H9 (cell line): Measurements from ENCODE around the gene ERGIC3. TPM values are rescaled to one million over a fixed set of nuclear protein-coding genes. Genes with fewer than 3 reads are reported as not detected.

ENCODE experiments used
- DNase-seq: peaks from one replicate; pipeline ENCODE4 v3.0.0-alpha.2; 2017
- H2AFZ ChIP-seq: one replicate; pipeline ENCODE4 v1.6.1; 2013; ENCODE audit warnings: mild to moderate bottlenecking, low read length, control low read depth, moderate library complexity
- H2AK5ac ChIP-seq: 2 replicates; pipeline ENCODE4 v1.6.1; 2013; ENCODE audit warnings: low read length, control low read depth, mixed read lengths; ENCODE audit not compliant: insufficient read length
- H2BK120ac ChIP-seq: one replicate; pipeline ENCODE4 v1.6.1; 2013; ENCODE audit warnings: low read depth, mild to moderate bottlenecking, low read length, control low read depth, inconsistent platforms; ENCODE audit not compliant: poor library complexity, severe bottlenecking
- H2BK12ac ChIP-seq: 2 replicates; pipeline ENCODE4 v1.6.1; 2013; ENCODE audit warnings: low read length, control low read depth, mixed read lengths, low read depth; ENCODE audit not compliant: insufficient read length
- H2BK15ac ChIP-seq: 2 replicates; pipeline ENCODE4 v1.6.1; 2013; ENCODE audit warnings: low read depth, low read length, control low read depth
- H2BK20ac ChIP-seq: one replicate; pipeline ENCODE4 v1.6.1; 2013; ENCODE audit warnings: low read depth, mild to moderate bottlenecking, low read length, control low read depth, inconsistent platforms; ENCODE audit not compliant: poor library complexity, severe bottlenecking
- H2BK5ac ChIP-seq: 2 replicates; pipeline ENCODE4 v1.6.1; 2013; ENCODE audit warnings: low read length, control low read depth, mixed read lengths; ENCODE audit not compliant: insufficient read length
- H3K14ac ChIP-seq: 2 replicates; pipeline ENCODE4 v1.6.1; 2013; ENCODE audit warnings: low read length, control low read depth; ENCODE audit not compliant: insufficient read depth
- H3K18ac ChIP-seq: 2 replicates; pipeline ENCODE4 v1.6.1; 2013; ENCODE audit warnings: low read depth, mild to moderate bottlenecking, mixed read lengths, low read length, control low read depth; ENCODE audit not compliant: insufficient read length
- H3K23ac ChIP-seq: 2 replicates; pipeline ENCODE4 v1.6.1; 2013; ENCODE audit warnings: low read length, control low read depth, mixed read lengths, low read depth; ENCODE audit not compliant: insufficient read length
- H3K23me2 ChIP-seq: 2 replicates; pipeline ENCODE4 v1.6.1; 2013; ENCODE audit warnings: low read depth, mild to moderate bottlenecking, mixed read lengths, low read length, control low read depth; ENCODE audit not compliant: insufficient read length, poor library complexity, severe bottlenecking
- H3K27ac ChIP-seq: 2 replicates; pipeline ENCODE4 v1.5.1; 2013; ENCODE audit warnings: low read length, control low read depth, mixed read lengths, low read depth; ENCODE audit not compliant: insufficient read length
- H3K27me3 ChIP-seq: 2 replicates; pipeline ENCODE4 v1.6.1; 2013; ENCODE audit warnings: low read length, control low read depth, inconsistent platforms; ENCODE audit not compliant: insufficient read depth
- H3K4ac ChIP-seq: 2 replicates; pipeline ENCODE4 v1.6.1; 2013; ENCODE audit warnings: low read depth, mild to moderate bottlenecking, control low read depth, inconsistent platforms, low read length, moderate library complexity
- H3K4me1 ChIP-seq: 2 replicates; pipeline ENCODE4 v1.6.1; 2013; ENCODE audit warnings: low read length, control low read depth, inconsistent platforms; ENCODE audit not compliant: insufficient read depth
- H3K4me2 ChIP-seq: 2 replicates; pipeline ENCODE4 v1.6.1; 2013; ENCODE audit warnings: low read length, control low read depth, mixed read lengths; ENCODE audit not compliant: insufficient read length, insufficient read depth
- H3K56ac ChIP-seq: 2 replicates; pipeline ENCODE4 v1.6.1; 2013; ENCODE audit warnings: low read depth, mild to moderate bottlenecking, mixed read lengths, low read length, control low read depth; ENCODE audit not compliant: insufficient read length
- H3K79me1 ChIP-seq: 2 replicates; pipeline ENCODE4 v1.6.1; 2013; ENCODE audit warnings: low read depth, mild to moderate bottlenecking, moderate library complexity, low read length, control low read depth, inconsistent platforms; ENCODE audit not compliant: insufficient read depth, poor library complexity, severe bottlenecking
- H3K79me2 ChIP-seq: 2 replicates; pipeline ENCODE4 v1.6.1; 2013; ENCODE audit warnings: low read length, control low read depth, inconsistent platforms; ENCODE audit not compliant: insufficient read depth
- H3K9ac ChIP-seq: 2 replicates; pipeline ENCODE4 v1.6.1; 2013; ENCODE audit warnings: low read length, control low read depth, mixed read lengths; ENCODE audit not compliant: insufficient read length; ENCODE audit errors: extremely low read depth
- H3K9me3 ChIP-seq: one replicate; pipeline ENCODE4 v1.6.1; 2013; ENCODE audit warnings: low read depth, low read length, inconsistent platforms; ENCODE audit not compliant: control insufficient read depth
- H3T11ph ChIP-seq: one replicate; pipeline ENCODE4 v1.6.1; 2013; ENCODE audit warnings: mild to moderate bottlenecking, low read length, control low read depth, inconsistent platforms
- H4K20me1 ChIP-seq: one replicate; pipeline ENCODE4 v1.6.1; 2013; ENCODE audit not compliant: control insufficient read depth, insufficient read length, insufficient read depth
- H4K5ac ChIP-seq: 2 replicates; pipeline ENCODE4 v1.6.1; 2013; ENCODE audit warnings: low read depth, mild to moderate bottlenecking, mixed read lengths, low read length, control low read depth; ENCODE audit not compliant: insufficient read length
- H4K8ac ChIP-seq: replicated peaks from 2 replicates; pipeline ENCODE4 v1.6.1; 2013; ENCODE audit warnings: low read length, control low read depth, mixed read lengths, low read depth; ENCODE audit not compliant: insufficient read length
- H4K91ac ChIP-seq: 2 replicates; pipeline ENCODE4 v1.6.1; 2013; ENCODE audit warnings: low read depth, mild to moderate bottlenecking, moderate library complexity, mixed read lengths, low read length, control low read depth; ENCODE audit not compliant: insufficient read length
- H3K27ac Mint-ChIP-seq, 3 experiments: 2 replicates in 2 of 3; 3 replicates in 1 of 3; pipeline ENCODE4 v1.8.0; 2020 to 2021; ENCODE audit warnings: mixed read lengths in 3 of 3, mild to moderate bottlenecking in 1 of 3, moderate library complexity in 1 of 3
- H3K27me3 Mint-ChIP-seq: 2 replicates; pipeline ENCODE4 v1.8.0; 2021; ENCODE audit warnings: low read depth, mild to moderate bottlenecking, moderate library complexity, mixed read lengths
- H3K36me3 Mint-ChIP-seq, 3 experiments: 2 replicates in 2 of 3; 3 replicates in 1 of 3; pipeline ENCODE4 v1.8.0; 2020 to 2021; ENCODE audit warnings: low read depth in 3 of 3, mixed read lengths in 3 of 3; ENCODE audit not compliant: insufficient read depth in 1 of 3
- H3K4me1 Mint-ChIP-seq, 2 experiments: 2 replicates each; pipeline ENCODE4 v1.8.0; 2020; ENCODE audit warnings: mixed read lengths in 2 of 2
- H3K4me3 Mint-ChIP-seq, 2 experiments: 2 replicates in 1 of 2; 3 replicates in 1 of 2; pipeline ENCODE4 v1.8.0; 2020 to 2021; ENCODE audit warnings: mild to moderate bottlenecking in 2 of 2, mixed read lengths in 2 of 2, moderate library complexity in 1 of 2
- H3K9me3 Mint-ChIP-seq, 2 experiments: 2 replicates in 1 of 2; 3 replicates in 1 of 2; pipeline ENCODE4 v1.8.0; 2020; ENCODE audit warnings: mild to moderate bottlenecking in 2 of 2, mixed read lengths in 2 of 2, moderate library complexity in 1 of 2
- WGBS: extraction: QIAGEN DNeasy Blood & Tissue Kit; methylation state at CpG from one replicate; pipeline ENCODE4 v1.1.7; 2013; ENCODE audit warnings: missing lambda C conversion rate, low lambda C conversion rate, mixed read lengths; ENCODE audit not compliant: insufficient read length; ENCODE audit errors: extremely low coverage; 5-methylcytosine and 5-hydroxymethylcytosine counted together
- total RNA-seq: library from RNA; stranded (reverse); gene quantifications from 2 replicates; pipeline ENCODE4 v1.2.1, GENCODE V29; 2021
- TF ChIP-seq, protein P1 (sequence below): fragments of 200-600 bp; sonication (generic); conservative IDR thresholded peaks from 3 replicates; pipeline ENCODE4 v1.8.0; 2021; ENCODE audit warnings: antibody characterized with exemption, mild to moderate bottlenecking

ERGIC3 gene
- total RNA-seq, 1 experiment from 2014 or later = 188 TPM

DNA sequence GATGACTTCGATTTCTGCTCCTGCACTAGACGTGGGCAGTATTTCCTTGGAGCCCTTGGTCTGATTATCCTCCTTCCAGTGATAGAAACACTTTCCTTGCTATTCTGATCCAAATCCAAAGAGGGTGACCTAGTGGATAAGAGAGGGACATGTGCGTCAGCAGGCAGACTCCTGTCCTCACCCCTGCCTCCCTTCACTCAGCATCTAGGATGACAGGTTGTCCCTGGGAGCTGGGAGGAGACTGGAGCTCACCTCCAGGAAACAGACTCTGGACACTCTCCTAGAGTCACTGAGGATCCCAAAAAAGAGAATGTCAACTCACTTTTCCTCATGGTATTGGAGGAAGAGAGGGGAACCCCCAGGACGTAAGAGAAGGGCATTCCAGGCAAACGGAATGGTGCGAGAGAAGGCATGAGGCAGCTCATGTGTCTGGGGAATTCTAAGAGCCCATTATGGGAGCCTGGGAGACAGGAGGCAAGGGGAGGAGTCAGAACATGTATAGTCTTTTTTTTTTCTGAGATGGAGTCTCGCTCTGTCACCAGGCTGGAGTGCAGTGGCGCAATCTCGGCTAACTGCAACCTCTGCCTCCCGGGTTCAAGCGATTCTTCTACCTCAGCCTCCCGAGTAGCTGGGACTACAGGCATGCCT, 14.6 kb upstream of the ERGIC3 start:
- Histone ChIP-seq H2BK120ac (no peak overlapping the region), H3K79me1 (no peaks in the 10 kb centered on the region), H4K91ac (no peak overlapping the region), H4K8ac (no peak overlapping the region), H3K4ac (no peak overlapping the region), H4K5ac (no peak overlapping the region), H2AFZ (no peak overlapping the region), H2AK5ac (no peak overlapping the region), H3K27me3 (no peaks in the 10 kb centered on the region), H3K4me1 (no peaks in the 10 kb centered on the region), H3K23me2 (no peaks in the 10 kb centered on the region), H3K18ac (no peak overlapping the region), H3K27ac (no peak overlapping the region), H4K20me1 (no peaks in the 10 kb centered on the region), H3K9ac (no peak overlapping the region), H2BK5ac (no peak overlapping the region), H3K9me3 (no peaks in the 10 kb centered on the region), H2BK15ac (no peak overlapping the region), H2BK20ac (no peak overlapping the region), H3K23ac (no peak overlapping the region), H2BK12ac (no peak overlapping the region), H3K4me2 (no peak overlapping the region), H3K56ac (no peak overlapping the region), H3K14ac (no peak overlapping the region), H3K79me2 (no peaks in the 10 kb centered on the region), H3T11ph (no peak overlapping the region)
- Mint-ChIP-seq H3K36me3 (no peaks in the 10 kb centered on the region; a peak in 1 of 7 replicates), H3K4me3 (no peak overlapping the region), H3K27ac (no peak overlapping the region; a peak in 1 of 7 replicates), H3K4me1 (0 out of 4 replicates have a peak, but pooled peaks cover 3 to 4% of the 10 kb centered on the region in 2 experiments), H3K9me3 (peaks cover 7 to 12% of the 10 kb centered on the region in 2 experiments; a peak in 4 of 5 replicates), H3K27me3 (peaks cover 2% of the 10 kb centered on the region)
- no CpG with 5 or more reads among the region's 12 CpGs for WGBS
- DNase-seq = no peak
- TF ChIP-seq, protein P1, sequence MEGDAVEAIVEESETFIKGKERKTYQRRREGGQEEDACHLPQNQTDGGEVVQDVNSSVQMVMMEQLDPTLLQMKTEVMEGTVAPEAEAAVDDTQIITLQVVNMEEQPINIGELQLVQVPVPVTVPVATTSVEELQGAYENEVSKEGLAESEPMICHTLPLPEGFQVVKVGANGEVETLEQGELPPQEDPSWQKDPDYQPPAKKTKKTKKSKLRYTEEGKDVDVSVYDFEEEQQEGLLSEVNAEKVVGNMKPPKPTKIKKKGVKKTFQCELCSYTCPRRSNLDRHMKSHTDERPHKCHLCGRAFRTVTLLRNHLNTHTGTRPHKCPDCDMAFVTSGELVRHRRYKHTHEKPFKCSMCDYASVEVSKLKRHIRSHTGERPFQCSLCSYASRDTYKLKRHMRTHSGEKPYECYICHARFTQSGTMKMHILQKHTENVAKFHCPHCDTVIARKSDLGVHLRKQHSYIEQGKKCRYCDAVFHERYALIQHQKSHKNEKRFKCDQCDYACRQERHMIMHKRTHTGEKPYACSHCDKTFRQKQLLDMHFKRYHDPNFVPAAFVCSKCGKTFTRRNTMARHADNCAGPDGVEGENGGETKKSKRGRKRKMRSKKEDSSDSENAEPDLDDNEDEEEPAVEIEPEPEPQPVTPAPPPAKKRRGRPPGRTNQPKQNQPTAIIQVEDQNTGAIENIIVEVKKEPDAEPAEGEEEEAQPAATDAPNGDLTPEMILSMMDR = no peak
